Measurements from ENCODE around the gene GNPDA1.

- no peak for TF ChIP-seq CTCF (IDR thresholded peaks at IDR 0.05; ENCODE audit: insufficient read depth, low read length, poor library complexity, severe bottlenecking)
- TF ChIP-seq EZH2phosphoT487 (conservative IDR thresholded peaks at IDR 0.05; ENCODE audit: low read length): no peak
Observed at GRCh38 chr5:142034994-142035393, 22.2 kb upstream of the GNPDA1 start.
